NCI-H2081 (cell line): ENCODE results near the gene MRTFB.
A peak's percentile ranks its signal among the peaks of the same experiment; 100 is the strongest.
"Not testable (repeated sequence)": the region's sequence is repeated elsewhere in the genome, so short reads cannot be mapped to it uniquely, and the experiment has no call there.

Experiments
- DNase-seq, 2 experiments: peaks; one replicate each; lab custom pipeline; 2025; lab: John Stamatoyannopoulos, UW

Gene MRTFB

GRCh38 chr16:14070877-14071575 lies at the start of gene MRTFB:
Gene MRTFB (plus strand): TSS chr16:14071319. CDS start chr16:14140607, 69,288 bp downstream.
- peak; percentile 67 to 77 for DNase-seq

- not testable (repeated sequence) for DNase-seq
Observed at GRCh38 chr16:14023526-14023925, 47.6 kb upstream of the MRTFB start.

GRCh38 chr16:14024283-14024682 lies 46.8 kb upstream of the MRTFB start:
- no peak for DNase-seq

GRCh38 chr16:14026572-14027285 lies 44.4 kb upstream of the MRTFB start:
- no peak for DNase-seq

GRCh38 chr16:14028202-14028601 lies 42.9 kb upstream of the MRTFB start:
- peak in 1 of 2 experiments; percentile 34 for DNase-seq

- DNase-seq: no peak
Observed at GRCh38 chr16:14029658-14030057, 41.5 kb upstream of the MRTFB start.

GRCh38 chr16:14035092-14035491 lies 36.0 kb upstream of the MRTFB start:
- DNase-seq: no peak

GRCh38 chr16:14036889-14037288 lies 34.2 kb upstream of the MRTFB start:
- no peak for DNase-seq

- no peak for DNase-seq
Observed at GRCh38 chr16:14037960-14038359, 33.2 kb upstream of the MRTFB start.

- DNase-seq: no peak
Observed at GRCh38 chr16:14041164-14041563, 30.0 kb upstream of the MRTFB start.

- DNase-seq: no peak
Observed at GRCh38 chr16:14042706-14043105, 28.4 kb upstream of the MRTFB start.

GRCh38 chr16:14043278-14043677 lies 27.8 kb upstream of the MRTFB start:
- DNase-seq: no peak

GRCh38 chr16:14043793-14044192 lies 27.3 kb upstream of the MRTFB start:
- DNase-seq: no peak

- DNase-seq: not testable (repeated sequence)
Observed at GRCh38 chr16:14047121-14047859, 23.8 kb upstream of the MRTFB start.

GRCh38 chr16:14050291-14051027 lies 20.7 kb upstream of the MRTFB start:
- DNase-seq: no peak

GRCh38 chr16:14051103-14051729 lies 19.9 kb upstream of the MRTFB start:
- DNase-seq: no peak

GRCh38 chr16:14056970-14057369 lies 14.1 kb upstream of the MRTFB start:
- DNase-seq: no peak

GRCh38 chr16:14057878-14058382 lies 13.2 kb upstream of the MRTFB start:
- no peak for DNase-seq

- DNase-seq: no peak
Observed at GRCh38 chr16:14061732-14062259, 9.3 kb upstream of the MRTFB start.

GRCh38 chr16:14062261-14062660 lies 8.9 kb upstream of the MRTFB start:
- DNase-seq: no peak
